HG03378 (cell line): Measurements from ENCODE around the gene TH.

Experiments
- ATAC-seq: cut with Tn5 transposase; IDR thresholded peaks from one replicate; pipeline ENCODE4 v1.9.1; 2021; ENCODE audit warnings: mild to moderate bottlenecking, moderate library complexity; ENCODE audit not compliant: unreplicated experiment

TH gene

DNA sequence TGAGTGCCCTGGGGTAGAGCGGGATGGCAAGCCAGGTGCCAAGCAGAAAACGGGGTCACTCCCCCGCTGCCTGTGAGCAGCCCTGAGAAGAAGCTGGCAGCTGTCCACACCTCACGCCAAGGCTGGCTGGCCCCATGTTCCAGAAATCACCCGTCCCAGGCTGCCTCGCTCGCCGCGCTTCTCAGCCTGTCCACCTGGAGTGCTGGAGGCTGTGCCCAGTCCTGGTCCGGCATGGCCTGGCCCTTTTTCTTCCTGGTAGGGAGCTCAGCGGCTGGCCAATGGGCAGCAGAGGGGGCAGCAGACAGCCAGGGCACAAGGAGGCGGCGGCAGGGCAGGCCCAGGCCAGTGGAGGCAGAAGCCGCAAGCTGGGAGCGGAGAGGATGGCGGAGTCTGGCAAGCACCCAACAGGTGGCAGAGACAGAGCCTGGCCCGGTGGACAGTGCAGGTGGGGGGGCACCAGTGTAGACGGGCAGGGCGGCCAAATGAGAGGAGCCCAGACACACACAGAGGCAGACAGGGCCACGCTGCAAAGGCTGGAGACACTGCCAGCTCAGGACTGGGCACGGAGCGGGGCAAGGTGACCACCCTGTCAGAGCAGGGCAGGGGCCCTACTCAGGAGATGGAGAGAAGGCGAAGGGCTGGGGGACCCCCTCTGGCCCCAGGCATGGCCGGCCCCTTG is 37.2 kb upstream of the TH start:
- no peak for ATAC-seq

DNA sequence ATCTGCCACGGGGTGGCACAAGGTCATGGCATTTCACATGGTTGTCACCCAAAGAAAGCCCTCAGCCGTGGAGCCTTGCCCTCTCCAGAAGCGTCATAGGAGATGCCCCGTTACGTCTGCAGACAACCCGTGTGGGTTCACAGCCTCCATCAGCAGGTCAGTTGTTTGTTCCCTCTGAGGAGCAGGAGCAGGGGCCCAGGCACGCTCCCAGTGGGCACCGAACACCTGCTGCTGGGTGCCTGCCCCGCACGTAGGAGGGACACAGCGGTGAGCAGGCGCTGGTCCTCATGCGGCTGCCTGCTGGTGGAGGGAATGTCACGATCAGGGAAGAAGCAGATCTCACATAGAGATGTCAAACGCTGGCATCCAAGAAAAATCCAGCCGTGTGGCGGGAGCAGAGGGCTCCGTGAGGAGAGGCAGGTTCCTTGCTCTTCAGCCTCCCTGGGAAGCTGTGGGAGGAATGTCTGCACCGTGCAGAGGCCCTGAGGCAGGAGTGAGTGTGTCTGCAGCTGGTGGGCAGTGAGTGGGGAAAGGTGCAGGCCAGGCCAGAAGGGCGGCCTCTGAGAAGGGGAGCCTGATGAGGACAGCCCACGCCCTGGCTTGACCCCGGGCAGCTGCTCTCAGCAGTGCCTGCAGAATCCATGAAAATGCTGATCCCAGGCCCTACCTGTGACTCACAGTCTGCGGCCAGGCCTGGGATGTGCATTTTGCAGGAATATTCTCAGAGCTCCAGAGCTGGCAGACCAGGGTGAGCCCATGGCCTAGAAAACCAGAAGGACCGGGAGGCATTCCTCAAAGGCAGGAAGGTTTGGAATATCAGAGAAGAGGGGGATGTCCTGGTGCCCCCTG is 36.4 kb upstream of the TH start:
- no peak for ATAC-seq

DNA sequence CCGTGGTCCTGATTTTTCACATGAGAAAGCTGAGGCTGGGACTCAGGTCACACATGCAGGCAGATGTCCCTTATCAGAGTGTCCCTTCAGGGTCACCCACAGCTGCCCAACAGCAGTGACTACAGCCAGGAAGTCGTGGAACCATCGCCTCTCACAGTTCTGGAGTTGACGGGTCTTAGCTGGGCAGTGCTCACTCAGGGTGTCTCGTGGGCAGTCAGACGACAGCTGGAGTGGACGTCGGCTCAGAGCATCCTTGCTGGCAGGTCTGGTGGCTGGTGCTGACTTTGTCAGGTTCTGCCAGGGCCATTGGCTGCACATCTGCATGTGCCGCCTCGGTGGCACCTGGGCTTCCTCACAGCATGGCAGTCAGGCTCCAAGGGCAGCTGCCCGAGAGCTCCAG is 35.6 kb upstream of the TH start:
- ATAC-seq: no peak

DNA sequence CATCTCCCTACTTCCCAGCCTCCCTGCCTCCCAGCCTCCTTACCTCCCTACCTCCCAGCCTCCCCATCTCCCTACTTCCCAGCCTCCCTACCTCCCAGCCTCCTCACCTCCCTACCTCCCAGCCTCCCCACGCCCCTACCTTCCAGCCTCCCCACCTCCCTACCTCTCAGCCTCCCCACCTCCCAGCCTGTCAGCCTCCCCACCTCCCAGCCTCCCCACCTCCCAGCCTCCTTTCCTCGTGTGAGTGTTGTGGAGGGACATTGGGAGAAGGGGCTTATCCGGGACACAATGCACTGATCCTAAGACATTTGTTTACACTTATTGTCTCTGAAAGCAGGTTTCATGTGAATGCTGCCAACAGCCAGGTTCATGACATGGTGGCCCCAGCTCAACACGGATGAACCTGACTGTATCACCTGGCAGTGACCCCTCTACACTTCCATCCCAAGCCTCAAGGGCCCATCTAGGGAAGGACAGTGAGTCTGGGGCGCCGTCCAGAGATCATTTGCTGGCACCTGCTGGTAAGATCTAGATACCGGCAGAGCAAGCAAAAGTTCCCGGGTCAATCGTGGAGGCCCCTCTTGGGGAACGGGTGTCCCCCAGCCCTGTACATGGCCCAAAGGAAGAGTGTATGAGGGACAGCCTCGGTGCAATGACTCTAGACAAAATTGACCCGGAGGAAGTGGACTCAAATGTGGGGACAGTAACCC is 34.5 kb upstream of the TH start:
- ATAC-seq: no peak

DNA sequence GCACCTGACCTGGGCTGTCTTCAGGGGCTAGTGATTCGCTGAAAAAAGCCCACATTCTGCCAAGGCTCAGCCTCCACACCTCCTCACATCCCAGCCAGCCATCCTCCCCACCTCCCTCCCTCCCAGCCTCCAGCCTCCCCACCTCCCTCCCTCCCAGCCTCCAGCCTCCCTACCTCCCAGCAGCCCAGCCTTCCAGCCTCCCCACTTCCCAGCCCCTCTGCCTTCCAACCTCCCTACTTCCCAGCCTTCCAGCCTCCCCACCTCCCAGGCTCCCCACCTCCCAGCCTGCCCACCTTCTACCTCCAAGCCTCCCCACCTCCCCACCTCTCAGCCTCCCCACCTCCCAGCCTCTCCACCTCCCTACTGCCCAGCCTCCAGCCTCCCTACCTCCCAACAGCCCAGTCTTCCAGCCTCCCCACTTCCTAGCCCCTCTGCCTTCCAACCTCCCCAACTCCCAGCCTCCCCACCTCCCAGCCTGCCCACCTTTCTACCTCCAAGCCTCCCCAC is 33.7 kb upstream of the TH start:
- no peak for ATAC-seq

DNA sequence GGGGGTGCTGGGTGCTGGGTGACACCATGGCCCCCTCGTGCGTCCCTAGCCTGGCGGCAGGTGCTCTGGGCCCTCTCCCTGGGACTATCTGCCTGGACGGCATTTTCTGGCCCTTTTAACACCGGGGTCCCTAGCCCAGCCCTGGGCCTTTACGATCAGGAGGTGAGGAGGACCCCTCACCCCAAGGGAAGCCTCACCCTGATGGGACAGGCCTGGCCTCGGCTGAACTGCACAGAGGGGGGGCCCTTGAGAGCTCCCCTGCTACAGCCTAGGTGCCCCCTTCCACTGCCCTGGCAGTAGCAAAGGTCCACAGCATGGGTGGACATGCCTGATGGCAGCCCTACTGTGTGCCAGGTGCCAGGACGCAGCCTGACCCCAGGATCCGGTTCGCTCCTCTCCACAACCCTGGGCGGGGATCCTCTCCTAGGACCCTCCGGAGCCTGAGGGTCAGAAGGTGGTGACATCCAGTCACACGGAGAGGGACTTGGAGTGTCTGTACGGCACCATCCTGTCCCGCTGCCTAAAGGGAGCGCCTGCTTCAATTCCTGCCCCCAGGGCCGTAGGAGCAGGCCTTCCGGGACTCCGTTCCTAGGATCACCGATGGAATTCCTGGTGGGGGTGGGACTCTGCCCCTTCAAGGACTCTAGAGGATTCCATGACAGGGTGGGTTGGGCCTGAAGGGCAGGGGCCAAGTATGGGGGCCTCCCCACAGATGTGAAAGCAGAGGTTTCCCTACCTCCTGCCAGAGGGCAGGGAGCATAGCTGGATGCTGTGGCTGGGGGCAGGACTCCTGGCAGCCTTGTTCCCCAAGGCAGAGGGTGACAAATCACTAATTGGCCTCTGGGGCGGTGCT is 33.0 kb upstream of the TH start:
- ATAC-seq: no peak

DNA sequence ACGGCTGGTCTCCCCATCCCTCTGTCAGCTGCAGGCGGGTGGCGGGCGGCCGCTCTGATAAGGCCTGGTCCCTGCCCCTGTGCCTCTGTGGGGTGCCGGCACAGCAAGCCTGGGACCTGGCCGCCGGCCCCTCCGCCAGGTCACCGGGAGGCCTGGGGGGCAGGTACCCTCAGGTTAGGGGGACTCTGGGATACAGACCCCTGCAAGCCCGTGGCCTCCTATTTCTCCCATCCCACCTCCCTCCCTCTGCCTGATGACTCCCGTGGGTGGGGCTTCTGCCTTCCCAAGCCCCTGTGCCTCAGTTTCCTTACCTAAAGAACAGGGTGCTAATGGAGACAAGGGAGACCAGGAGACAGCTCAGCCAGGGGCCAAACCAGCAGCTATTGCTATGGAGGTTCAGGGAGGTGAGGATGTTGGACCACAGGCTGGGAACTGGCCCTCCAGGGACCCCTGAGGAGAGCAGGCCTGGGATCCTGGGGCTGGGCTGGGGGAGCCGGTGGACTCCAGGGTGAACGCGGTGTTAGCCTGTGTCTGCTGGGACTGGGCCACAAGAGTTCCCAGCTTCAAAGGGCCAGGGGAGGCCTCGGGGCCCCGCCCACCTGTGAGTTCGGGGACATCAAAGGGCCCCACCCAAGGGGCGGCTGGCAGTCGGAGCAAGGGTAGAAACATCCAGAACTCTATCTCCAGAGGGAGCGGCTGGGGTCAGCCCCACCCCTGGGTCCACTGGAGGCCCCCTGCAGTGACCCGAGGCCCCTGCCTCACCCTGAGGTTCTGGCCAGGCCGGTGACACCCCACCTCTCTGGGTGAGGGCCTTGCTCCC is 32.0 kb upstream of the TH start:
- no peak for ATAC-seq

DNA sequence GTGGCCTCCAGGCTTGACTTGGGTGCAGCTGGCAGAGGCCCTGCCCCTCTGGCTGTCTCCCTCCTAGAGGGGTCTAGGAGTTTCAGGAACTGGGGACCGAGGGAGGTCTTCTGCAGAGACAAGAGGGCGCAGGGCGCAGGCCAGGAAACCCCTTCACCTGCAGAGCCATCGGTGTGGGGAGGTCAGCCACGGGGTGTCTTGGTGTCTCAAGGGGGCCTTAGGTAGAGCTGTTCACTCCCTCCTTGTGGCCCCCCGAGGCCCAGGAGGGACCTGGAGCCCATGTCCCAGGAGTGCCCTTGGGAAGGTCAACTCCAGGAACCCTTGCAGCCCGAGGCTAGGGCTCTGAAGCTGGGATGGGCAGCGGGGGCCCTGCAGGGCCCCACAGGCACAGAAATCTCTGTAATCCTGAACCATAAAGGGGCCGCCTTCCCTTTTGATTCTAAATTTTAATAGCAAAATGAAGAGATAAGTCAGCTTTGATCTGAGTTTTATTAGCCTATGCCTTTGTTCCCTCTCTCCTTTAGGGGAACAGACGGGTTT is 31.4 kb upstream of the TH start:
- ATAC-seq: no peak

DNA sequence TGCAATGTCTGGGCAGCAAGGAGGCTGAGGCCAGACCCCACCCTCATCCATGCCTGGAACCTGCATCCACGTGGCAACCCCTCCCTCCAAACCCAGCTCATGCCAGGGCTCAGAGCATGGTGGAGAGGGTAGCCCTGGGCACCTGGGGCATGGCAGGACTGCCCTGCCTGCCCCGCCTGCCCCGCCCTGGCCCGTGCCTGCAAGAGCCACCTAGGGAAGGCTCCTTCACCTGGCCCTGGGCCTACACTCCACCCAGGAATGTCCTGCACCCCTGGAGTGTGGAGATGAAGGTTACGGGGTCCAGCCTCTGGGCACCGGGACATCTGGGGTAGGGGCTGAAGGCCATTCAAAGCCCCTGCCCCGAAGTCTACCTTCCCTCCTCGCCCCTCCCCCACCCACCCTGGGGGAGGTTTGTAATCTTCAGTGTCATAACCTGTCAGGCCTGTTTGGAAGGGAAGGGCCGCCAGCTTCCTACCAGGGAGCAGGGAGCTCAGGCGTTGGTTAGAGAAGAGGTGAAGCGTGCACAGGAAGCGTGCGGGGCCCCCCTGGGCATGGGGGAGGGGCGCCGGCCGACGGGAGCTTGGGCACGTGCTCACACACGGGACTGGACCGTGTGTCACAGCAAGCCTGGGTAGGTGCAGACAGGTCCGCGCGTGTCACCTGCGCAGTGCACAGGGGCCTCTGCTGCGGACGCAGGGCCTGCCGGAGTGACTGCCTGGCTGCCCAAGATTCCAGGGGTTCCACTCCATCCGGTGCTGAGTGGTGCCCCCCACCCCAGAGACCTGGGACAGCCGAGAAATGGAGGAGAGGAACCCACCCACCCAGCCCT is 30.7 kb upstream of the TH start:
- ATAC-seq: no peak

DNA sequence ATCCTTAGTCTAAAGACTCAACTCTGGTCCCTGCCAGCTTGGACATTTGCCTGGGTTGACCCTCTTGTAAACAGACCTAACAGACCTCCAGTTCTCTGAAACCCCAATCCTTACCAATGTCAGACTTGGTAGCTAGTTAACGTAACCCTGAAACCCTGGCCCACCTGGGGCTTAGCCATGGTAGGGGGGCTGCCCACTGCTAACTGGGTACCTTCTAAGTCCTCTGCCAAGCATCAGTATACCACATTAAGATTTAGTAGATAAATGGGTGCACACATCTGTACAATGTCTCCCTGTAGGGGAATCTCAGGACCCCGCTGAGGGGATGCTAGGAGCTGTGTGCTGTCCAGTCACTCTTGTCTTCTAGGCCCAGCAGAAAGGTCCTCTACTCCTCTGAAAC is 29.9 kb upstream of the TH start:
- no peak for ATAC-seq

DNA sequence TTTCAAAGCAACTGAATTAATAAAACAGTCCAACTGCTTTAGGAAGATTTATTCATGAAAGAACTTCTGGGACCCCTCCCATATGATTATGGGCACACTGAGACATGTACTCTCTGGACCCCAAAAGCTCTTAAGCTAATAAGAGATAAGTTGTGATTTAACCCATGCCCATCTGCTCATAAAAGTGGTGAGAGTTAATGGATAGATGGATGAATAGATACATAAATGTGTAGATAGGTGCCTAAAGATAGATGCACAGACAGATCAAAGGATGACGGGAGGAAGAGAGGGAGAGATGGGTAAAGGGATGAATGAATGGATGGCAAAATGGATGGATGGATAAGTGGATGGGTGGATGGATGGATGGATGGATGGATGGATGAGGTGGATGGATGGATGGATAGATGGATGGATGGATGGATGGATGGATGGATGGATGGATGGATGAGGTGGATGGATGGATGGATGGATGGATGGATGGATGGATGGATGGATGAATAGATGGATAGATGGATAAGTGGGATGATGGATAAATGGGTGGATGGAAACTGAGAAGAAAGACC is 29.4 kb upstream of the TH start:
- no peak for ATAC-seq

DNA sequence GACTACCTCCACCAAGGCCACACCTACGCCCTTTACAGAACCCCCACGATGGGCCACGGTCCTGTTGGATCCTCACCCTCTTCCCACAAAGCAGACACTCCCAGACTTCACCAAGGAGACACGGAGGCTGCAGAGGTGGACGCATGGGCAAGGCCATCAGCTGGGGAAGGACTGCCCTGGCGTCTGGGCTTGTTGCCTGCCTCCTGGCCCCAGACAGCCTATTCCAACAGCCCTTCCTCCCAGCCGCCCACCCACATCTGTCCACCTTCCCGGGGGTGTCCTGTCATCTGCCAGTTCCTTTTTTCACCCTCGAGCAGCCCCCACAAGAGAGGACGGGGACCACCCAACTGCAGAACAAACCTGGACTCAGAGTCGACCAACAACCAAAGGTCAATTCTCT is 28.9 kb upstream of the TH start:
- ATAC-seq: no peak

DNA sequence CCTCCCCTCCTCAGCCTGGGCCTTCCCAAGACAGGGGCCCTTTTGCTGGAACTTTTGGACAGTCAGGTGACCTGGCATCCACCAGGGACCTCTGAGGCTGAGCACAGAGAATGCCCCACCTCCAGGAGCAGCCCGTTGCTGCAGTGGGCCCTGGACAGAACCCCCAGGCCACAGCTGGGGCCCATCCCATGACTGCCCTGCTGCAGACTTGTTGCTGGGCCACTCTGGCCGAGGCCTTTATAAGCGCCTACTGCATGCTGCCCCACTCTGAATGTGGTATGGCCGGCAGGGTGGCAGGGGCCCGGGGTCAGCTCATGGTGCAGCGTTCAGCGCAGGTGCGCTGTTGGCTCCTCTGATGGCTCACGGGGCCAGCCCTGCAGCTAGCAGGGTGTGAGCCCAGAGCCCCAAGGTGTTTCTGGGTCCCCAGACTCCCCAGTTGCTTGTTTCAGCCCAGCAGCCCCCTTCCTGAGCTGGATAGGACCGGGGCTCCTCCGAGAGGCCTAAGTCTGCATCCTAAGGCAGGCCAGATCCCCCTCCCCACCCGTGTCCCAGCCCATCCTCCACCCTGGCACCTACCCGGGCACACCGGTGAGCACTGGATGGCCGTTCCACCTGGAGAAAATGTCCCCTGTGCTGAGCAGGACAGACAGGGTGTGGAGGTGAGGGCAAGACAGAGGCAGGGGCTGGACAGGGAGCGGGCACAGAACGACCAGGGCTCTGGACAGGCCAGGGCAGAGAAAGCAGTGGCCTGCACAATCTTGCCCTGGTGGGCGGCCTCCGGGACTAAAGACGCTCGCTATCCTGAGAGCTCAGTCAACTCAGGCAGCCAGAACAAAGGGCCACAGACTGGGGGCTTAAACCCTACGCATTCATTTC is 28.1 kb upstream of the TH start:
- no peak for ATAC-seq

DNA sequence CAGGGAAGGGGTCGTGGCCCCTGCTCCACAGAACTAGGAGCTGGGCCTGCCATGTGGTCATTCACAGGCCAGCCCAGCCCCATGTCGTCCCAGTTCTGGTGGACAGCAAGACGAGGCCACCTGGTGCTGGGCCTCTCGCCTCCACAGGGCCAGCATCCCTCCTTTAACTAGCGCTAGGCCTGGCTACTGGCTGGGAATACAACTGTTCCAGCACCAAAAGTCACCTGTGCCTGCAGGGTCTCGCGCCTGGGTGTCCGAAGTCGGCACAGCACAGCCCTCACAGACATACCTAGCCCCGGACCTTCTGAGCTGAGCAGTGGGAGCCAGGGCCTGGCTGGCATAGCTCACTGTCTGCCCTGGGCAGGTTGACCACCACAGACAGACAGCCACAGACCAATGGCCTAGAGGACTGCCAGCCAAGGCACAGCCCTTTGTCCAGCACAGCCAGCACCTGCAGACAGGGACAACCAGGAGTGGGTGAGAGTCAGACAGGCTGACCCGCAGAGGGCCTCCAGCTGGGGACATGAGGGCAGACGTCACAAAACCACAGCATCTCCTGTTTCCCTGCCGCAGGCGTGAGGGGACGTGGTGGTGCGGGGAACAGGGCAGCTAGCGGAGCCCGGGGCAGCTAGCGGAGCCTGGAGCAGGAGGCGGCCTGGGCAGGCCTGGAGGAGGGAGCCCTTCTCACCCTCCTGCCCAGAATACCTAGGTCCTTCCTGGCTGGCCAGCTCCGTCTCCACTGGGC is 27.2 kb upstream of the TH start:
- no peak for ATAC-seq

DNA sequence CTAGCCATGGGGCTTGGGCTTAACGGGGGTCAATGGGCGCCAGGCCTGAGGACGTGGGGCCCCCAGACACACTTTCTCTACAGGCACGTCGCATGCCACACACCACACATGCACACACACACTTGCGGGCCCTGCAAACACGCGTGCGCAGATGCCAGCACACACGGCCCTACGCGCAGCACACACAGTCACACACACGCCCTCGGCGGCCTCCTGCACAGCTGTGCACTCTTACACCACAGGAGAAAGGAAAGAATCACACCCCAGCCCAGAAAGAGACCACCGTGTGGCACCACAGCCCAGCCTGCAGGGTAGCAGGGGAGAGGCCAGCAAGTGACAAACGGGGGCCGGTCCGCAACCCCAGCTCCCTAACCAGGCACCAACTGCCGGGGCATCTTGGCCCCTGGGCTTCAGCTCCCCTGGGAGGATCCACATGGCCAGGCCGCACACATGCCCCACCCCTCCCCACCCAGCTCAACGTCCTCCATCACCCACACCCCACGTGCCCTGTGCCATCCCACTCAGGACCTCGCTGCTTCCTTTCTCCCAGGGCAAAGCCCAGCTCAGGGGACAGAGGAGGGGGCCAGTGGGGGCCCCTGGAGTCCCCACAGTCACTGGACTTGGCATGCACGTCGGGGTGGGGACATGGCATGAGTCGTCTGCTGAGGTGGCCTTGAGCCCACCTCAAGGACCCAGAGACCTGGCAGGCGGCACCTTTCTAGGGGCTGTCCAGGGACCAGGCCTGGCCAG is 26.3 kb upstream of the TH start:
- ATAC-seq: no peak
